CD4-positive, alpha-beta T cell treated with Interleukin-6 for 4 hours (primary cell): ENCODE results near the gene CDK5RAP3.

Experiments used
- DNase-seq: peaks from one replicate; pipeline ENCODE4 v3.0.0-alpha.2; 2020; ENCODE audit warnings: mixed read lengths

The CDK5RAP3 gene

DNA sequence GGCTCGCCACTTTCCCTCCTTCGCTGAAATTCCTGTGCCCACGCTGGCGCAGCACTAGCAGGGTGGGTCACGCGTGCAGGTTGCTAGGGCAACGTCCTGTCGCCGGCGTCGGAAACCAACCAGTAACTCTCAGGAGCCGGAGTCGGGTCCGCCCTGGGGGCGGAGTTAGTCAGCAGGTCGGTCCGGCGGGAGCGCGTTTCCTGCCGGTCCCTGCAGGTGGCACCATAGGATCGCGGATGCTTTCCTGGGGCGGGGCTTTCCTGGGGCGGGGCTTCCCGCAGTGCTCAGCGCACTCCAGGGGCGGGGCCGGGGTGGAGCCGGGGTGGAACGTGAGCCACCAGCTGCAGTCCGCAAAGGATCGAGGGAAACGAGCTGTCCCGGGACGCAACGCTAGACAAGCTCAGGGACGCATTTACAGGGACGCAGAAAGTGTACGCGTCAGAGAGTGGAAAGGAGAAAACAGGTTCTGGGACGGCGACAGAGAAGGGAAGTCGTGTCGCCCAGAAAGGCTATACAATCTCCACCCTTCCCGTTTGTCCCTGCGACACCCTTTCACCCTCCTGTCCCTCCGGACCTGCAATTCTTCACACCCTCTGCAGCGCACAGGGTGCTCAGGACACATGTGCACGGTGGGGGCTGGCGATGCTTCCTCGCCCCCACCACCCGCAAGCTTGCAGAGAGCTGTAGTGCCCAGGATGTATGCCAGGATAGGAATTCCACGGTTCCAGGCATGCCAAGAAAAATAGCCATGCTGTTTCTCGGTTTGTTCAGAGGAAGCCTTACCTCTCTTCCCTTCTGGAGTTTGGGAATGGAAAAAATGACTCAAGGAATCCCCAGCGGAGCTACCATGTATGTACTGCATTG lies 54.4 kb downstream of the CDK5RAP3 start:
- DNase-seq: peak; percentile 99

GRCh38 chr17:48025904-48026501 lies 55.1 kb downstream of the CDK5RAP3 start:
- no peak for DNase-seq

- DNase-seq: peak; percentile 75
Observed at GRCh38 chr17:48026502-48027321, 55.8 kb downstream of the CDK5RAP3 start.

DNA sequence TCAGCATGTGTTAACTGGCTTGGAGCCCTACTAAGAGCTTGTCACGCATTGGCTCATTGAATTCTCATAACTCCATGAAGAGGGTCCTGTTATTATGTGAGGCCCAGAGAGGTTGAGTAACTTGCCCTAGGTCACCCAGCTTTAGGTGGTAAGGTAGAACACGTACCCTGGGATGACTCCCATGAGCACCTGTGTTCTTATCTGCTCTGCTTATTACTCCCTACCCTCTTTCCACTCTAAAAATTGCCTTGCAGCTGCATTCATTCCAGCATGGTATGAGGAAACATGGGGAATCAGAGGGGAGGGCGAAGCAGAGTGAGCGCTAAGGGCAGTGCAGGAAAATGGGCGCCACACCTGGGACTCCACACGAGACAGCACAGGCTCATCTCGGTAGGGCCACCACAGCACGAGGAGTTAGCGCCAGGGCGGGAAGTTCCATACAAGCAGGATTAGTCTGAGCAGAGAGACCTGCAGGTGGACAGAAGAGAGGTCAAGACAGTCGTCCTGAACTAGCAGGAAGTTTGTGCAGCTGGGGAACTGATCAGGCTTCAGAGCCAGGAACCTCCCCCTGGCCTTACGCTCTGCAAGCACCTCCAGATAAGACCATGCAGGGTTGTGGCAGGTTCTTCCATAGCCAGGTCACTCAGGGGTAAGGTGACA lies 56.5 kb downstream of the CDK5RAP3 start:
- no peak for DNase-seq

GRCh38 chr17:48028736-48029135 lies 57.8 kb downstream of the CDK5RAP3 start:
- no peak for DNase-seq

GRCh38 chr17:48030531-48030930 lies 59.6 kb downstream of the CDK5RAP3 start:
- DNase-seq: no peak
